ENCODE measurements around the gene MAG.

- TF ChIP-seq, protein P1, sequence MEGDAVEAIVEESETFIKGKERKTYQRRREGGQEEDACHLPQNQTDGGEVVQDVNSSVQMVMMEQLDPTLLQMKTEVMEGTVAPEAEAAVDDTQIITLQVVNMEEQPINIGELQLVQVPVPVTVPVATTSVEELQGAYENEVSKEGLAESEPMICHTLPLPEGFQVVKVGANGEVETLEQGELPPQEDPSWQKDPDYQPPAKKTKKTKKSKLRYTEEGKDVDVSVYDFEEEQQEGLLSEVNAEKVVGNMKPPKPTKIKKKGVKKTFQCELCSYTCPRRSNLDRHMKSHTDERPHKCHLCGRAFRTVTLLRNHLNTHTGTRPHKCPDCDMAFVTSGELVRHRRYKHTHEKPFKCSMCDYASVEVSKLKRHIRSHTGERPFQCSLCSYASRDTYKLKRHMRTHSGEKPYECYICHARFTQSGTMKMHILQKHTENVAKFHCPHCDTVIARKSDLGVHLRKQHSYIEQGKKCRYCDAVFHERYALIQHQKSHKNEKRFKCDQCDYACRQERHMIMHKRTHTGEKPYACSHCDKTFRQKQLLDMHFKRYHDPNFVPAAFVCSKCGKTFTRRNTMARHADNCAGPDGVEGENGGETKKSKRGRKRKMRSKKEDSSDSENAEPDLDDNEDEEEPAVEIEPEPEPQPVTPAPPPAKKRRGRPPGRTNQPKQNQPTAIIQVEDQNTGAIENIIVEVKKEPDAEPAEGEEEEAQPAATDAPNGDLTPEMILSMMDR (IDR thresholded peaks at IDR 0.05): no peak
- no peak for TF ChIP-seq POLR2A (IDR thresholded peaks at IDR 0.05)
Observed at GRCh38 chr19:35292421-35293362, 731 bp downstream of the MAG start.

All from breast epithelium (tissue), 3 donors.